GM18519 (cell line): ENCODE measurements around the gene PCNX1.

Experiments used
- ATAC-seq: cut with Tn5 transposase; IDR thresholded peaks from one replicate; pipeline ENCODE4 v1.9.1; 2021; ENCODE audit warnings: mild to moderate bottlenecking, moderate library complexity; ENCODE audit not compliant: unreplicated experiment, low FRiP score

Gene PCNX1

DNA sequence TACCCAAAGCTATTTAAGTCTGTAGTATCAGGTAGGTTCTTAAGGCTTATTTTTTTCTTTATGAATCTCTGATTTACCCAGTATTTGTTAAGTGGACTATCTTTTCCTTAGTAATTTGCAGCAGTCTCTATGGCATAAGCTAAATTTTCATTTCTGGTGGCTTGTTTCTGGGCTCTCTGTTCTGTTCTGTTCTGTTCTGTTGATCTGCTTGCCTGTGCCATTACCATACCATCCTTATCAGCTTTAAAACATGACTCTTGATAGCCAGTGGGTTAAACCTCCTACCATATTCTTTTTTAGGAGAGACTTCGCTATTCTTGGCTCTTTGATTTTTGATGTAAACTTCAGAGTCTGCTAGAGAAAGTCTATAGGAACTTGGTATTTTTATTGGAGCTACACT lies 46.8 kb downstream of the PCNX1 start:
- no peak for ATAC-seq

- ATAC-seq = no peak
These were observed 48.6 kb downstream of the PCNX1 start for GRCh38 chr14:70955543-70956480.

- ATAC-seq = no peak
These were observed 49.3 kb downstream of the PCNX1 start for GRCh38 chr14:70956511-70956910.

GRCh38 chr14:70957710-70958109 lies 50.5 kb downstream of the PCNX1 start:
- no peak for ATAC-seq

- no peak for ATAC-seq
These were observed 55.7 kb downstream of the PCNX1 start for GRCh38 chr14:70962935-70963334.

- no peak for ATAC-seq
These were observed 57.2 kb downstream of the PCNX1 start for GRCh38 chr14:70964492-70964891.

- no peak for ATAC-seq
These were observed 64.3 kb downstream of the PCNX1 start for GRCh38 chr14:70971560-70971959.

GRCh38 chr14:70972107-70972976 lies 65.1 kb downstream of the PCNX1 start:
- no peak for ATAC-seq

DNA sequence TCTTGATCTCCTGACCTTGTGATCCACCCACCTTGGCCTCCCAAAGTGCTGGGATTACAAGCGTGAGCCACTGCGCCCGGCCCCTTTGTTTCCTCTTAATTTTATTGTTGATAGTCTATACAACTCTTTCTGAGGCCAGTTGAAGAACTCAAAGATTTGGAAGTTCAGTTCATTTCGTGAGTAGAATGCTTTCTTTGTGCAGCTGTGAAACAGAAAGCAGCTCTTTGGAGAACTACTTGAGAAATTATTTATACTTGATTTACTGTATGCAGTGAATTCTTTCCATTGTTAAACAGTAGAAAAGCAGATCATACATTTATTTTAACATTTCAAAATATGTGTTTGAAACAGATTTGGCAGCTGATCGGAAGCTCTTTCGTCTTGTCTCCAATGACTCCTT lies 69.3 kb downstream of the PCNX1 start:
- no peak for ATAC-seq

GRCh38 chr14:70981000-70981952 lies 74.0 kb downstream of the PCNX1 start:
- ATAC-seq = no peak

DNA sequence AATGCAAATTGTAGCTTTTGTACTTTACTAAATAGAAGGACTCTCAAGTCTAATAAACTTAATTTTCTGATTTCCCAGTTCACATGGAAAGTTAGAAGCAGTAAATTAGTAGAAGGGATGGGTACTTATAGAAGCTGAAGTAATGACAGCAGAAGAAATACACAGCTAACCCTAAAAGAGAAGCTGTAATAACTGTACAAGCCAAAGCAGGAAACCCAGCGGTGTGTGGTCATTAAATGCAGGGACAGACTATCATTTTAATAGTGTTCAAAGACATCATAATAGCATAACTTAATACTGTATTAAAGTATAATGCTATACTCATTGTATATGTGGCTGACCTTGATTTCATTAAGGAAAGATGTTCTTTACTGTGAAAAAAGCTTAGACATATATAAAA lies 74.9 kb downstream of the PCNX1 start:
- ATAC-seq = no peak

DNA sequence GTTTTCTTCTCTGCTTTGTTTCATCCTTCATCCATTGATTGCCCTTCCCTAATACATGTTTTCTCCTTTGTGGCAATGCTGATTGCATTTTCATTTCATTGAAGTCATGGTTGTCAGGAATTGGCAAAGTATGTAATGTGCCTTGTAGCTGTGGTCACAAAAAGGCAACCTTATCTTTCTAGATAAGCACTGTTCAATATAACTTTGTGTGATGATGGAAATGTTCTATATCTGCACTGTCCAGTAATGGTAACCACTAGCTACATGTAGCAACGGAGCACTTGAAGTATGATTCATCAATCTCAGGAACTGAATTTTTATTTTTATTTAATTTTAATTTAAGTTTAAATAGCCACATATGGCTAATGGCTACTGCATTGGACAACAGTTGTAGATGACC lies 79.8 kb downstream of the PCNX1 start:
- ATAC-seq = no peak

GRCh38 chr14:70988452-70988851 lies 81.2 kb downstream of the PCNX1 start:
- ATAC-seq = no peak

DNA sequence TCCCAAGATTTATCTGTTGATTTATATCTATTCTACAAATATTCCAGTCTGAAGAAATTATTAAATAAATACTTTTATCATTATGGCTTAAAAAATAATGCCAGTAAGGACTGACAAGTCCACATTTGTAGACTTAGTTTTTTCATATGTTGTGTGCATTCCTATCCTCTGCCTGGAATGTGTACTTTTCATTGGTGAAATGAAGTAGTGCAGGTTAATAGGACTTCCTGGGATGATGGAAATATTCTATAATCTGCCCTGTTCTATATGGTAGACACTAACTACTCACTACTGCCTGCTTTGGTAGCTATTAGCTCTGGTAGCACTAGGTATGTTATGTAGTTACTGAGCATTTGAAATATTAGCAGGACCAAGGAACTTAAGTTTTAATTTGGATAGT lies 86.7 kb downstream of the PCNX1 start:
- ATAC-seq = no peak

- ATAC-seq = no peak
These were observed 88.0 kb downstream of the PCNX1 start for GRCh38 chr14:70995211-70995610.

GRCh38 chr14:70995671-70996070 lies 88.4 kb downstream of the PCNX1 start:
- ATAC-seq = no peak

DNA sequence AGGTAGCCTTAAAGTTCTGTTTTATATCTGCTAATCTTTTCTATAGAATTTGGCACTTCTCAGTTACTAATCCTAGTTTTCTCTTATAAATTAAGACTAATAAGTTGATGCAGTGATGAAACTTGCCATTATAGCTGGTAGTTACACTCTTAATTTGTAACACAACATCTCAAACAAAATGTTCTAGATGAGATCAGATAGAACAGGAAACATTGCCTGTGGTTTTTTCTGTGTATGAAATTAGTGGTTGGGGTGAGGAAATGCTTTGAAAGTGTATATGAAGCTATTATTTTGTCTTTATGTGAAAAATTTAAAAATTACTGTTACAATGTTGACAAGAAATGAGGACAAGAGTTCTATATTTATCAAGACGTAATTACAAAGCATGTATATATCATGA lies 91.9 kb downstream of the PCNX1 start:
- ATAC-seq = no peak

GRCh38 chr14:71000091-71000490 lies 92.8 kb downstream of the PCNX1 start:
- no peak for ATAC-seq

DNA sequence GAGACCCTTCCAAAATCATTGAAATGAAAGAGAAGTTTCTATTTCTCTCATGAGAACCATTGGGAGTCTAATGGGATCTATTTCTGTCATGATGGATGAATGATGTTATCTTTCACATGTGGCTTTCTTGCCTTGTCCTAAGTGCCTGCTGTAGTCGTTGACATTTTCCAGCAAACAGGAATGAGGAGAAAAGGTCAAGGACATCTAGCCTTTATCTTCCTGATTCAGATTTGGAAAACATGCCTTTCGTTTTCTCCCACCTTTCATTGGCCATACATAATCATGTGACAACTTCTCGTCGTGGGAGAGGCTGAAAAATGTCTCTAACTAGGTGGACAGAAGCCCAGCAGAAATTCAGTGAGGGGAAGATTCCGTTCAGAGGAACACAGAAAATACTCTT lies 94.5 kb downstream of the PCNX1 start:
- ATAC-seq = no peak

- ATAC-seq = no peak
These were observed 95.9 kb downstream of the PCNX1 start for GRCh38 chr14:71003156-71003555.
